Measurements from ENCODE around the gene ITGBL1.

ITGBL1 gene

GRCh38 chr13:101623470-101624209 lies 171.2 kb downstream of the ITGBL1 start:
- no peak for DNase-seq

- peak in 7 of 56 donors; percentile 3 to 17 (median 6) for DNase-seq
Observed at GRCh38 chr13:101624210-101624922, 171.9 kb downstream of the ITGBL1 start.

- DNase-seq: no peak
Observed at GRCh38 chr13:101624981-101625380, 172.5 kb downstream of the ITGBL1 start.

GRCh38 chr13:101626925-101627555 lies 174.6 kb downstream of the ITGBL1 start:
- DNase-seq: no peak

GRCh38 chr13:101627556-101627943 lies 175.1 kb downstream of the ITGBL1 start:
- DNase-seq: no peak

- no peak for DNase-seq
Observed at GRCh38 chr13:101628900-101629299, 176.4 kb downstream of the ITGBL1 start.

GRCh38 chr13:101631395-101631794 lies 178.9 kb downstream of the ITGBL1 start:
- DNase-seq: no peak

GRCh38 chr13:101634142-101634541 lies 181.7 kb downstream of the ITGBL1 start:
- DNase-seq: no peak

- no peak for DNase-seq
Observed at GRCh38 chr13:101639711-101640110, 187.2 kb downstream of the ITGBL1 start.

GRCh38 chr13:101640788-101641400 lies 188.4 kb downstream of the ITGBL1 start:
- DNase-seq: no peak

- no peak for DNase-seq
Observed at GRCh38 chr13:101645871-101646270, 193.4 kb downstream of the ITGBL1 start.

- DNase-seq: no peak
Observed at GRCh38 chr13:101647760-101648159, 195.3 kb downstream of the ITGBL1 start.

- no peak for DNase-seq
Observed at GRCh38 chr13:101648766-101649487, 196.5 kb downstream of the ITGBL1 start.

- no peak for DNase-seq
Observed at GRCh38 chr13:101649488-101650126, 197.1 kb downstream of the ITGBL1 start.

- no peak for DNase-seq
Observed at GRCh38 chr13:101654883-101655282, 202.4 kb downstream of the ITGBL1 start.

- no peak for DNase-seq
Observed at GRCh38 chr13:101655435-101655834, 203.0 kb downstream of the ITGBL1 start.

GRCh38 chr13:101660711-101661110 lies 208.2 kb downstream of the ITGBL1 start:
- no peak for DNase-seq

- DNase-seq: no peak
Observed at GRCh38 chr13:101661839-101662238, 209.4 kb downstream of the ITGBL1 start.

GRCh38 chr13:101673360-101674105 lies 221.1 kb downstream of the ITGBL1 start:
- no peak for DNase-seq

- DNase-seq: no peak
Observed at GRCh38 chr13:101681834-101682233, 229.4 kb downstream of the ITGBL1 start.

All from nucleus accumbens (tissue), 56 donors.